ENCODE measurements around the gene CDKAL1. TPM values are rescaled to one million over a fixed set of nuclear protein-coding genes. Genes with fewer than 3 reads are reported as not detected.

The CDKAL1 gene
- total and polyA plus RNA-seq, 2 of the 13 experiments (the other 11 are each of a cell fraction or from before 2014, with no cell fraction given), result 9.5 to 27.7 TPM

GRCh38 chr6:20877008-20877937 is 343.0 kb downstream of the CDKAL1 start (continued):
- TF ChIP-seq XRCC5 (optimal IDR thresholded peaks at IDR 0.05; ENCODE audit: low read length) (peak; percentile 25), TIGD3 (CRISPR knock-in tag; IDR thresholded peaks at IDR 0.05; ENCODE audit: borderline replicate concordance) (no peak), KMT2B (CRISPR knock-in tag; IDR thresholded peaks at IDR 0.05) (peak; percentile 18; the same call in 1 of the 2 replicates), KDM2A (CRISPR knock-in tag; IDR thresholded peaks at IDR 0.05; ENCODE audit: borderline replicate concordance, low read depth) (peak; percentile 34; the same call in 1 of the 2 replicates), AKNA (CRISPR knock-in tag; IDR thresholded peaks at IDR 0.05; ENCODE audit: borderline replicate concordance) (0 out of 2 replicates have a peak, but pooled peaks have one; percentile 29), LCORL (IDR thresholded peaks at IDR 0.05) (no peak), LCORL (CRISPR knock-in tag; IDR thresholded peaks at IDR 0.05) (peak; percentile 88), BCL6 (CRISPR knock-in tag; IDR thresholded peaks at IDR 0.05) (peak; percentile 65; the same call in 1 of the 2 replicates), MYNN (CRISPR knock-in tag; IDR thresholded peaks at IDR 0.05; ENCODE audit: low read depth) (no peak; the same call in 1 of the 2 replicates), ISL2 (CRISPR knock-in tag; IDR thresholded peaks at IDR 0.05) (peak; percentile 70), ZMYM2 (CRISPR knock-in tag; IDR thresholded peaks at IDR 0.05) (0 out of 2 replicates have a peak, but pooled peaks have one; percentile 54), CEBPB (IDR thresholded peaks at IDR 0.05; ENCODE audit: borderline replicate concordance, low read depth, low read length) (peak; percentile 20; the same call in 1 of the 2 replicates), HNF1B (CRISPR knock-in tag; IDR thresholded peaks at IDR 0.05) (peak; percentile 100), ZNF276 (CRISPR knock-in tag; IDR thresholded peaks at IDR 0.05; ENCODE audit: low read depth) (no peak), ZFP1 (CRISPR knock-in tag; IDR thresholded peaks at IDR 0.05) (peak; percentile 79; the same call in 1 of the 2 replicates), FOXA1 (IDR thresholded peaks at IDR 0.05) (no peak), FOXA1 (CRISPR knock-in tag; IDR thresholded peaks at IDR 0.05) (peak; percentile 44), RBAK (CRISPR knock-in tag; IDR thresholded peaks at IDR 0.05) (no peak), JUNB (CRISPR knock-in tag; IDR thresholded peaks at IDR 0.05; ENCODE audit: borderline replicate concordance) (peak; percentile 95), XBP1 (CRISPR knock-in tag; IDR thresholded peaks at IDR 0.05) (peak; percentile 64; the same call in 1 of the 2 replicates)
